ENCODE measurements around the gene CCBE1. TPM values are rescaled to one million over a fixed set of nuclear protein-coding genes. Genes with fewer than 3 reads are reported as not detected.

Gene CCBE1
- total RNA-seq, 1 donor from 2014 or later = 14.0 TPM

- H3K36me3 ChIP-seq = no peaks in the 10 kb centered on the region
These were observed 63.2 kb downstream of the CCBE1 start for GRCh38 chr18:59633961-59634485.

GRCh38 chr18:59633317-59633716 is 63.9 kb downstream of the CCBE1 start:
- TF ChIP-seq CTCF (IDR thresholded peaks at IDR 0.05) = no peak
- no peak overlapping the region for H3K4me3 ChIP-seq
- H3K27me3 ChIP-seq (ENCODE audit: low read depth) = no peaks in the 10 kb centered on the region
- H3K36me3 ChIP-seq = no peaks in the 10 kb centered on the region
- no peaks in the 10 kb centered on the region for H3K4me1 ChIP-seq
- ATAC-seq (no peak), DNase-seq (no peak)
- H3K27ac ChIP-seq = no peak overlapping the region
- H3K9me3 ChIP-seq = peaks cover 4% of the 10 kb centered on the region
- intact Hi-C loops (cut with DNase I) = no loop called here

More at GRCh38 chr18:59633961-59634485, 63.2 kb downstream of the CCBE1 start:
- Histone ChIP-seq H3K27me3 (ENCODE audit: low read depth) (no peaks in the 10 kb centered on the region), H3K27ac (no peak overlapping the region), H3K9me3 (peaks cover 4% of the 10 kb centered on the region), H3K4me1 (no peaks in the 10 kb centered on the region), H3K4me3 (no peak overlapping the region)
- ATAC-seq (no peak), DNase-seq (no peak)
- no peak for TF ChIP-seq CTCF (IDR thresholded peaks at IDR 0.05)
- intact Hi-C loops (cut with DNase I) = no loop called here

GRCh38 chr18:59631583-59632181 is 65.5 kb downstream of the CCBE1 start:
- Histone ChIP-seq H3K9me3 (peaks cover 4% of the 10 kb centered on the region), H3K36me3 (no peaks in the 10 kb centered on the region), H3K27ac (no peak overlapping the region), H3K4me3 (no peak overlapping the region), H3K4me1 (no peaks in the 10 kb centered on the region), H3K27me3 (ENCODE audit: low read depth) (no peaks in the 10 kb centered on the region)
- intact Hi-C loops (cut with DNase I) = no loop called here
- DNase-seq = no peak
- peak in 1 of 2 donors; percentile 26 for ATAC-seq
- TF ChIP-seq CTCF (IDR thresholded peaks at IDR 0.05) = peak; percentile 44

- H3K4me3 ChIP-seq = no peak overlapping the region
- no peak for DNase-seq
- peaks cover 4% of the 10 kb centered on the region for H3K9me3 ChIP-seq
- no peaks in the 10 kb centered on the region for H3K27me3 ChIP-seq (ENCODE audit: low read depth)
- intact Hi-C loops (cut with DNase I) = no loop called here
- TF ChIP-seq CTCF (IDR thresholded peaks at IDR 0.05) = no peak
- H3K27ac ChIP-seq = no peak overlapping the region
- peaks cover 5% of the 10 kb centered on the region for H3K4me1 ChIP-seq
- no peaks in the 10 kb centered on the region for H3K36me3 ChIP-seq
- no peak for ATAC-seq
These were observed 67.3 kb downstream of the CCBE1 start for GRCh38 chr18:59629894-59630293.

- DNase-seq (no peak), ATAC-seq (no peak)
- Histone ChIP-seq H3K27ac (no peak overlapping the region), H3K9me3 (peaks cover 4% of the 10 kb centered on the region), H3K4me3 (no peak overlapping the region), H3K4me1 (peaks cover 11% of the 10 kb centered on the region), H3K27me3 (ENCODE audit: low read depth) (no peaks in the 10 kb centered on the region), H3K36me3 (no peaks in the 10 kb centered on the region)
- intact Hi-C loops (cut with DNase I) = no loop called here
- no peak for TF ChIP-seq CTCF (IDR thresholded peaks at IDR 0.05)
These were observed 68.2 kb downstream of the CCBE1 start for GRCh38 chr18:59628995-59629394.

Measured in lower lobe of right lung (tissue), 2 donors.